ENCODE results near the gene DNAJC5.

DNAJC5 gene

GRCh38 chr20:63963784-63964301 is 68.9 kb downstream of the DNAJC5 start:
- Histone ChIP-seq H4K20me1 (ENCODE audit: insufficient read depth, low read length, poor library complexity, severe bottlenecking) (no peaks in the 10 kb centered on the region), H3K79me2 (ENCODE audit: insufficient read depth, low read length) (peaks cover 6% of the 10 kb centered on the region; the same call in 1 of the 2 replicates), H3K9me2 (replicated peaks; ENCODE audit: low read depth, low read length) (no peaks in the 10 kb centered on the region), H3K4me2 (ENCODE audit: low read depth, low read length, poor library complexity, severe bottlenecking) (no peak overlapping the region), H3K9me3 (ENCODE audit: insufficient read depth, low read depth, low read length) (no peaks in the 10 kb centered on the region), H3K36me3 (ENCODE audit: insufficient read depth, low read length) (no peaks in the 10 kb centered on the region), H3K9ac (ENCODE audit: low read depth, low read length, poor library complexity, severe bottlenecking) (no peak overlapping the region), H3K4me3 (ENCODE audit: low read length, poor library complexity, severe bottlenecking) (no peak overlapping the region), H3F3A (ENCODE audit: low read depth) (no peaks in the 10 kb centered on the region), H3K4me1 (ENCODE audit: insufficient read depth, low read length, poor library complexity, severe bottlenecking) (peaks cover 12% of the 10 kb centered on the region), H3K27me3 (ENCODE audit: insufficient read depth, low read length, poor library complexity, severe bottlenecking) (no peaks in the 10 kb centered on the region), H2AFZ (ENCODE audit: low read length) (no peak overlapping the region)
- TF ChIP-seq CTCF (conservative IDR thresholded peaks at IDR 0.05; ENCODE audit: low read length) (no peak), EZH2phosphoT487 (IDR thresholded peaks at IDR 0.05; ENCODE audit: borderline replicate concordance) (no peak)

- no peak overlapping the region for H3K4me2 ChIP-seq (ENCODE audit: low read depth, low read length, poor library complexity, severe bottlenecking)
- TF ChIP-seq CTCF (conservative IDR thresholded peaks at IDR 0.05; ENCODE audit: low read length) (no peak), EZH2phosphoT487 (IDR thresholded peaks at IDR 0.05; ENCODE audit: borderline replicate concordance) (no peak)
- peaks cover 11% of the 10 kb centered on the region; the same call in 1 of the 2 replicates for H3K79me2 ChIP-seq (ENCODE audit: insufficient read depth, low read length)
- no peaks in the 10 kb centered on the region for H4K20me1 ChIP-seq (ENCODE audit: insufficient read depth, low read length, poor library complexity, severe bottlenecking)
- peaks cover 15% of the 10 kb centered on the region for H3K4me1 ChIP-seq (ENCODE audit: insufficient read depth, low read length, poor library complexity, severe bottlenecking)
- H3K27me3 ChIP-seq (ENCODE audit: insufficient read depth, low read length, poor library complexity, severe bottlenecking), result no peaks in the 10 kb centered on the region
- H3K9me3 ChIP-seq (ENCODE audit: insufficient read depth, low read depth, low read length), result no peaks in the 10 kb centered on the region
- H2AFZ ChIP-seq (ENCODE audit: low read length), result no peak overlapping the region
- H3K9me2 ChIP-seq (replicated peaks; ENCODE audit: low read depth, low read length), result no peaks in the 10 kb centered on the region
- no peak overlapping the region for H3K4me3 ChIP-seq (ENCODE audit: low read length, poor library complexity, severe bottlenecking)
- no peaks in the 10 kb centered on the region for H3K36me3 ChIP-seq (ENCODE audit: insufficient read depth, low read length)
- H3F3A ChIP-seq (ENCODE audit: low read depth), result no peaks in the 10 kb centered on the region
- no peak overlapping the region for H3K9ac ChIP-seq (ENCODE audit: low read depth, low read length, poor library complexity, severe bottlenecking)
These were observed 69.5 kb downstream of the DNAJC5 start for GRCh38 chr20:63964412-63964811.

- Histone ChIP-seq H3K9me3 (ENCODE audit: insufficient read depth, low read depth, low read length) (no peaks in the 10 kb centered on the region), H3K4me2 (ENCODE audit: low read depth, low read length, poor library complexity, severe bottlenecking) (no peak overlapping the region), H3K9me2 (replicated peaks; ENCODE audit: low read depth, low read length) (no peaks in the 10 kb centered on the region), H3F3A (ENCODE audit: low read depth) (no peaks in the 10 kb centered on the region), H3K36me3 (ENCODE audit: insufficient read depth, low read length) (no peaks in the 10 kb centered on the region), H3K79me2 (ENCODE audit: insufficient read depth, low read length) (peaks cover 11% of the 10 kb centered on the region; the same call in 1 of the 2 replicates), H3K4me3 (ENCODE audit: low read length, poor library complexity, severe bottlenecking) (no peak overlapping the region), H3K27me3 (ENCODE audit: insufficient read depth, low read length, poor library complexity, severe bottlenecking) (no peaks in the 10 kb centered on the region), H2AFZ (ENCODE audit: low read length) (no peak overlapping the region), H3K4me1 (ENCODE audit: insufficient read depth, low read length, poor library complexity, severe bottlenecking) (peaks cover 20% of the 10 kb centered on the region), H4K20me1 (ENCODE audit: insufficient read depth, low read length, poor library complexity, severe bottlenecking) (no peaks in the 10 kb centered on the region), H3K9ac (ENCODE audit: low read depth, low read length, poor library complexity, severe bottlenecking) (no peak overlapping the region)
- TF ChIP-seq CTCF (conservative IDR thresholded peaks at IDR 0.05; ENCODE audit: low read length), result no peak
- TF ChIP-seq EZH2phosphoT487 (IDR thresholded peaks at IDR 0.05; ENCODE audit: borderline replicate concordance), result no peak
These were observed 71.4 kb downstream of the DNAJC5 start for GRCh38 chr20:63966172-63966943.
